Measurements from ENCODE around the gene RABGAP1L.

RABGAP1L gene

GRCh38 chr1:174939775-174940545, 780.6 kb downstream of the RABGAP1L start:
- Mint-ChIP-seq H3K27me3 (no peaks in the 10 kb centered on the region), H3K4me1 (peaks cover 7% of the 10 kb centered on the region), H3K27ac (no peak overlapping the region), H3K36me3 (peaks cover 5% of the 10 kb centered on the region), H3K9me3 (no peaks in the 10 kb centered on the region), H3K4me3 (no peak overlapping the region)
- CTCF ChIA-PET, result no interaction called here
- DNase-seq, result no peak

GRCh38 chr1:174940646-174941175, 781.4 kb downstream of the RABGAP1L start:
- no peak for DNase-seq
- peaks cover 7% of the 10 kb centered on the region for H3K4me1 Mint-ChIP-seq
- H3K9me3 Mint-ChIP-seq, result no peaks in the 10 kb centered on the region
- no peak overlapping the region for H3K4me3 Mint-ChIP-seq
- CTCF ChIA-PET, result no interaction called here
- H3K36me3 Mint-ChIP-seq, result peaks cover 5% of the 10 kb centered on the region
- no peak overlapping the region for H3K27ac Mint-ChIP-seq
- no peaks in the 10 kb centered on the region for H3K27me3 Mint-ChIP-seq

GRCh38 chr1:174942547-174943255, 783.4 kb downstream of the RABGAP1L start:
- Mint-ChIP-seq H3K9me3 (no peaks in the 10 kb centered on the region), H3K4me1 (peaks cover 7% of the 10 kb centered on the region), H3K27me3 (no peaks in the 10 kb centered on the region), H3K36me3 (peaks cover 5% of the 10 kb centered on the region), H3K27ac (no peak overlapping the region), H3K4me3 (no peak overlapping the region)
- no peak for DNase-seq
- CTCF ChIA-PET, result no interaction called here

GRCh38 chr1:174946031-174946430, 786.7 kb downstream of the RABGAP1L start:
- DNase-seq, result no peak
- Mint-ChIP-seq H3K4me1 (no peaks in the 10 kb centered on the region), H3K27me3 (no peaks in the 10 kb centered on the region), H3K9me3 (no peaks in the 10 kb centered on the region), H3K36me3 (peaks cover 1% of the 10 kb centered on the region), H3K27ac (no peak overlapping the region), H3K4me3 (no peak overlapping the region)
- CTCF ChIA-PET, result interaction anchor here (1.2 kb wide), 1 partner anchor 8 kb away, joined by 3 read pairs; no protein-coding TSS in a partner anchor

- no peaks in the 10 kb centered on the region for H3K27me3 Mint-ChIP-seq
Measured at GRCh38 chr1:174949061-174949460, 789.7 kb downstream of the RABGAP1L start.

GRCh38 chr1:174949645-174950044, 790.3 kb downstream of the RABGAP1L start:
- peaks cover 8% of the 10 kb centered on the region for H3K4me1 Mint-ChIP-seq
- CTCF ChIA-PET, result no interaction called here
- H3K4me3 Mint-ChIP-seq, result no peak overlapping the region
- no peak overlapping the region for H3K27ac Mint-ChIP-seq
- H3K9me3 Mint-ChIP-seq, result no peaks in the 10 kb centered on the region
- no peaks in the 10 kb centered on the region for H3K27me3 Mint-ChIP-seq
- peaks cover under 1% of the 10 kb centered on the region for H3K36me3 Mint-ChIP-seq
- DNase-seq, result no peak

More at GRCh38 chr1:174949061-174949460, 789.7 kb downstream of the RABGAP1L start:
- H3K27ac Mint-ChIP-seq, result no peak overlapping the region
- no peak for DNase-seq
- H3K4me1 Mint-ChIP-seq, result peaks cover 5% of the 10 kb centered on the region
- CTCF ChIA-PET, result no interaction called here
- peaks cover 1% of the 10 kb centered on the region for H3K36me3 Mint-ChIP-seq
- no peaks in the 10 kb centered on the region for H3K9me3 Mint-ChIP-seq
- H3K4me3 Mint-ChIP-seq, result no peak overlapping the region

- Mint-ChIP-seq H3K27ac (no peak overlapping the region), H3K36me3 (peaks cover 8% of the 10 kb centered on the region), H3K9me3 (no peaks in the 10 kb centered on the region), H3K4me3 (no peak overlapping the region), H3K4me1 (peaks cover 27% of the 10 kb centered on the region), H3K27me3 (no peaks in the 10 kb centered on the region)
- CTCF ChIA-PET, result interaction anchor here (0.5 to 1.2 kb wide), 2 partner anchors 30 to 1125 kb away, joined by 4 read pairs; no protein-coding TSS in a partner anchor
- no peak for DNase-seq
Measured at GRCh38 chr1:174953285-174954072, 794.2 kb downstream of the RABGAP1L start.

- no peaks in the 10 kb centered on the region for H3K27me3 Mint-ChIP-seq
- no peak overlapping the region for H3K27ac Mint-ChIP-seq
- no peak for DNase-seq
- no peak overlapping the region for H3K4me3 Mint-ChIP-seq
- peaks cover 8% of the 10 kb centered on the region for H3K36me3 Mint-ChIP-seq
- peaks cover 33% of the 10 kb centered on the region for H3K4me1 Mint-ChIP-seq
- CTCF ChIA-PET, result interaction anchor here (0.7 to 1.2 kb wide), 2 partner anchors 8 to 29 kb away, joined by 3 to 4 read pairs; no protein-coding TSS in a partner anchor
- no peaks in the 10 kb centered on the region for H3K9me3 Mint-ChIP-seq
Measured at GRCh38 chr1:174954073-174954460, 794.7 kb downstream of the RABGAP1L start.

- H3K27me3 Mint-ChIP-seq, result no peaks in the 10 kb centered on the region
- no peak overlapping the region for H3K27ac Mint-ChIP-seq
- no peaks in the 10 kb centered on the region for H3K9me3 Mint-ChIP-seq
- DNase-seq, result no peak
- no peak overlapping the region for H3K4me3 Mint-ChIP-seq
- peaks cover 33% of the 10 kb centered on the region for H3K4me1 Mint-ChIP-seq
- peaks cover 8% of the 10 kb centered on the region for H3K36me3 Mint-ChIP-seq
- CTCF ChIA-PET, result interaction anchor here (0.7 kb wide), 1 partner anchor 9 kb away, joined by 3 read pairs; no protein-coding TSS in a partner anchor
Measured at GRCh38 chr1:174954671-174955669, 795.6 kb downstream of the RABGAP1L start.

- H3K4me1 Mint-ChIP-seq, result peaks cover 33% of the 10 kb centered on the region
- no peaks in the 10 kb centered on the region for H3K27me3 Mint-ChIP-seq
- DNase-seq, result no peak
- H3K36me3 Mint-ChIP-seq, result peaks cover 10% of the 10 kb centered on the region
- no peak overlapping the region for H3K4me3 Mint-ChIP-seq
- H3K9me3 Mint-ChIP-seq, result no peaks in the 10 kb centered on the region
- CTCF ChIA-PET, result no interaction called here
- H3K27ac Mint-ChIP-seq, result no peak overlapping the region
Measured at GRCh38 chr1:174956086-174956485, 796.8 kb downstream of the RABGAP1L start.

- Mint-ChIP-seq H3K4me1 (peaks cover 33% of the 10 kb centered on the region), H3K4me3 (no peak overlapping the region), H3K27ac (peak overlapping the region; percentile 60), H3K9me3 (no peaks in the 10 kb centered on the region), H3K27me3 (no peaks in the 10 kb centered on the region), H3K36me3 (peaks cover 10% of the 10 kb centered on the region)
- CTCF ChIA-PET, result no interaction called here
- DNase-seq, result no peak
Measured at GRCh38 chr1:174956976-174957375, 797.7 kb downstream of the RABGAP1L start.

GRCh38 chr1:174957829-174958228, 798.5 kb downstream of the RABGAP1L start:
- CTCF ChIA-PET, result interaction anchor here (1.1 kb wide), 1 partner anchor 42 kb away, joined by 3 read pairs; the partner anchor contains the start of gene CACYBP
- DNase-seq, result no peak
- peak overlapping the region; percentile 81 for H3K27ac Mint-ChIP-seq
- no peaks in the 10 kb centered on the region for H3K9me3 Mint-ChIP-seq
- H3K4me3 Mint-ChIP-seq, result peak overlapping the region; percentile 40
- H3K4me1 Mint-ChIP-seq, result peaks cover 33% of the 10 kb centered on the region
- H3K27me3 Mint-ChIP-seq, result no peaks in the 10 kb centered on the region
- H3K36me3 Mint-ChIP-seq, result peaks cover 10% of the 10 kb centered on the region

- H3K36me3 Mint-ChIP-seq, result peaks cover 10% of the 10 kb centered on the region
- no peaks in the 10 kb centered on the region for H3K27me3 Mint-ChIP-seq
- H3K27ac Mint-ChIP-seq, result peak overlapping the region; percentile 3
- no peak for DNase-seq
- CTCF ChIA-PET, result interaction anchor here (1.0 to 1.1 kb wide), 2 partner anchors 24 to 41 kb away, joined by 3 read pairs; partner anchors contain the start of gene CACYBP
- no peaks in the 10 kb centered on the region for H3K9me3 Mint-ChIP-seq
- H3K4me1 Mint-ChIP-seq, result peaks cover 37% of the 10 kb centered on the region
- H3K4me3 Mint-ChIP-seq, result peak overlapping the region; percentile 5
Measured at GRCh38 chr1:174958396-174958795, 799.1 kb downstream of the RABGAP1L start.

Measured in activated naive CD4-positive, alpha-beta T cell treated with anti-CD3 and anti-CD28 coated beads, Interleukin-2, amount 10 ng/mL, durations not matched to agents 7 days and 5 days (primary cell).